Spleen (tissue), 11 donors: ENCODE measurements around the gene BAHCC1. TPM values are rescaled to one million over a fixed set of nuclear protein-coding genes. Genes with fewer than 3 reads are reported as not detected.

Source experiments
- DNase-seq: peaks from one replicate; pipeline ENCODE4 v3.0.0-alpha.2; 2020
- H3K27ac ChIP-seq, 8 donors: fragments of 200-600 bp; sonication (generic) in 7 of 8; 1 replicate in 4 of 8; 2 replicates in 4 of 8; pipeline versions ENCODE4 v1.5.0 to v1.8.0; 2016 to 2021; ENCODE audit warnings: inconsistent platforms in 4 of 8, mild to moderate bottlenecking in 4 of 8, moderate library complexity in 1 of 8
- H3K27me3 ChIP-seq, 7 donors: fragments of 200-600 bp; sonication (generic) in 6 of 7; replicated peaks in 1 of 7; 1 replicate in 4 of 7; 2 replicates in 3 of 7; pipeline versions ENCODE4 v1.5.0 to v1.8.0; 2016 to 2021; ENCODE audit warnings: inconsistent platforms in 3 of 7, mild to moderate bottlenecking in 1 of 7
- H3K36me3 ChIP-seq, 6 donors: fragments of 200-600 bp; sonication (generic) in 5 of 6; 1 replicate in 4 of 6; 2 replicates in 2 of 6; pipeline versions ENCODE4 v1.5.0 to v1.8.0; 2016 to 2021; ENCODE audit warnings: inconsistent platforms in 2 of 6
- H3K4me1 ChIP-seq, 6 donors: fragments of 200-600 bp; sonication (generic) in 5 of 6; 1 replicate in 3 of 6; 2 replicates in 3 of 6; pipeline versions ENCODE4 v1.5.0 to v1.8.0; 2016 to 2021; ENCODE audit warnings: inconsistent platforms in 3 of 6
- H3K4me3 ChIP-seq, 8 donors: fragments of 200-600 bp; sonication (generic) in 7 of 8; 1 replicate in 4 of 8; 2 replicates in 4 of 8; pipeline versions ENCODE4 v1.5.0 to v1.8.0; 2016 to 2021; ENCODE audit warnings: inconsistent platforms in 4 of 8, mild to moderate bottlenecking in 4 of 8, moderate library complexity in 2 of 8
- H3K9me3 ChIP-seq, 8 donors: fragments of 200-600 bp; sonication (generic) in 7 of 8; 1 replicate in 4 of 8; 2 replicates in 4 of 8; pipeline versions ENCODE4 v1.5.0 to v1.8.0; 2016 to 2021; ENCODE audit warnings: inconsistent platforms in 4 of 8
- POLR2A ChIP-seq, 3 donors: fragments of 450-650 bp; IDR thresholded peaks; one replicate each; pipeline ENCODE4 v1.5.1; 2017; ENCODE audit warnings: antibody characterized with exemption in 3 of 3, mild to moderate bottlenecking in 1 of 3
- POLR2AphosphoS5 ChIP-seq, 3 donors: sonication (generic); formaldehyde crosslinking; IDR thresholded peaks; one replicate each; pipeline ENCODE4 v1.5.1; 2017; ENCODE audit warnings: antibody characterized with exemption in 3 of 3
- WGBS, 5 donors: extraction: QIAGEN DNeasy Blood & Tissue Kit in 3 of 5; methylation state at CpG; one replicate each; pipeline versions ENCODE4 v1.1.5 to v1.1.7; 2013 to 2018; 5-methylcytosine and 5-hydroxymethylcytosine counted together
- intact Hi-C: fragments of 100-400 bp; cut with DNase I; formaldehyde crosslinking; loops from one replicate; pipeline ENCODE4 v1.15.0; 2023; ENCODE audit warnings: low total_unique reads
- polyA plus RNA-seq, 3 donors: library from polyadenylated mRNA; stranded (reverse); fragments of 200-250 nt; gene quantifications; one replicate each; pipeline ENCODE4 v1.2.1, GENCODE V29; 2013
- total RNA-seq, 7 donors: library from RNA; depleted of rRNA in 3 of 7; stranded (reverse); fragments of >200 nt in 3 of 7; fragmentation: NEBNext Ultra II Directional in 4 of 7; extraction: Animal tissue kit (Norgen Biotek cat#: 25700) in 4 of 7; gene quantifications; one replicate each; pipeline versions ENCODE4 v1.1.0 to v1.2.1, GENCODE V29; 2016 to 2021
- TF ChIP-seq, protein P1 (sequence below), 11 experiments: fragments of 200-600 bp in 7 of 11; fragments of 450-650 bp in 4 of 11; sonication (generic) in 4 of 11; IDR thresholded peaks in 8 of 11; conservative IDR thresholded peaks in 3 of 11; 1 replicate in 7 of 11; 2 replicates in 4 of 11; pipeline versions ENCODE4 v1.4.0 to v1.8.0; 2016 to 2021; ENCODE audit warnings: antibody characterized with exemption in 11 of 11, inconsistent platforms in 4 of 11, mild to moderate bottlenecking in 1 of 11
- donor health status: healthy with polysubstance abuse.
- donor health status: DM: no; HTN: no; CAD: no; lungs with moderate emphysema.
- donor health status: DM: no; HTN: no; CAD: no.
- donor health status: Bipolar disorder and iron deficiency.
- donor health status: healthy.
- donor health status: DM: no; HTN: no; CAD: no.
- donor health status: DM: yes; HTN: yes; CAD: no.

The BAHCC1 gene
- total and polyA plus RNA-seq, 10 donors = 1.7 to 20.3 (median 12.4) TPM

- TF ChIP-seq POLR2A (IDR thresholded peaks at IDR 0.05) (no peak), POLR2AphosphoS5 (IDR thresholded peaks at IDR 0.05) (no peak)
- TF ChIP-seq, protein P1, sequence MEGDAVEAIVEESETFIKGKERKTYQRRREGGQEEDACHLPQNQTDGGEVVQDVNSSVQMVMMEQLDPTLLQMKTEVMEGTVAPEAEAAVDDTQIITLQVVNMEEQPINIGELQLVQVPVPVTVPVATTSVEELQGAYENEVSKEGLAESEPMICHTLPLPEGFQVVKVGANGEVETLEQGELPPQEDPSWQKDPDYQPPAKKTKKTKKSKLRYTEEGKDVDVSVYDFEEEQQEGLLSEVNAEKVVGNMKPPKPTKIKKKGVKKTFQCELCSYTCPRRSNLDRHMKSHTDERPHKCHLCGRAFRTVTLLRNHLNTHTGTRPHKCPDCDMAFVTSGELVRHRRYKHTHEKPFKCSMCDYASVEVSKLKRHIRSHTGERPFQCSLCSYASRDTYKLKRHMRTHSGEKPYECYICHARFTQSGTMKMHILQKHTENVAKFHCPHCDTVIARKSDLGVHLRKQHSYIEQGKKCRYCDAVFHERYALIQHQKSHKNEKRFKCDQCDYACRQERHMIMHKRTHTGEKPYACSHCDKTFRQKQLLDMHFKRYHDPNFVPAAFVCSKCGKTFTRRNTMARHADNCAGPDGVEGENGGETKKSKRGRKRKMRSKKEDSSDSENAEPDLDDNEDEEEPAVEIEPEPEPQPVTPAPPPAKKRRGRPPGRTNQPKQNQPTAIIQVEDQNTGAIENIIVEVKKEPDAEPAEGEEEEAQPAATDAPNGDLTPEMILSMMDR (IDR thresholded peaks at IDR 0.05 in 8 of 11, conservative IDR thresholded peaks at IDR 0.05 in 3 of 11) = no peak
- Histone ChIP-seq H3K9me3 (no peaks in the 10 kb centered on the region), H3K4me3 (no peak overlapping the region), H3K36me3 (peaks cover 0 to 5% (median 0%) of the 10 kb centered on the region in 6 donors), H3K27ac (peak overlapping the region in 5 of 8 donors; percentile 22 to 73 (median 67)), H3K27me3 (peaks cover 0 to 64% (median 0%) of the 10 kb centered on the region in 7 donors), H3K4me1 (peaks cover 0 to 57% (median 32%) of the 10 kb centered on the region in 6 donors)
- intact Hi-C loops = no loop called here
- no peak for DNase-seq
- 45 to 54% (median 52%) methylated on average over 6 to 10 of the region's 10 CpGs for WGBS, 5 donors
Measured at GRCh38 chr17:81437191-81437651, 42.0 kb downstream of the BAHCC1 start.

DNA sequence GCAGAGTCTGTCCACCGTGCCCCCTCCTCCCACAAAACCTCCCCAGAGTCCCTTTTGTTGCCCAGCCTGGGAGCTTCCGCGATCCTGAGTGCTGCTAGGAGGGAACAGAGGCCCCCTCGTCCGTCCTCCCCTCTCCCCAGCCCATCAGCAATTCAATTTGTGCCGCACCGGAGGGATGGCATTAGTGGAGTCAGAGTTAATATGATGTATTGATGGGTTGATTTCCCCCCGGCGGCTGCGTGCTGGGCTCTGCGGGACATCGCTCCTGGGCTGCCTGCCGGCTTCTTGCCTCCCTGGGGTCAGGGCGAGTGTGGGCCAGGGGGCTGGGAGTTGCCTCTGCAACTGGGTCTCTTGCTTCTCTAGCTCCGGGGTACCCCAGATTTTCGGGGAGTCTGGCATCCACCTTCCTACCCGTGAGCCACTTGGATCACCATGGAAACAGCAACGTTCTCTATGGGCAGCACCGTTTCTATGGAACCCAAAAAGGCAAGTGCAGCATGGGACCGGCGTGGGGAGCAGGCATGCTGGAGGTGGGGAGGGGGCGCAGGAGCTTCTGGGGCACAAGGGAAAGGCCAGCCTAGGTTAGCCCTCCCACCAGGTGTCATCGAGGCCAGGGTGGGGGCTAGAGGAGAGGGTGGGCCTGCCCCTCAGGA, 42.9 kb downstream of the BAHCC1 start:
- no peak for DNase-seq
- peaks cover 0 to 60% (median 33%) of the 10 kb centered on the region in 6 donors for H3K4me1 ChIP-seq
- 77 to 87% (median 81%) methylated on average over 13 to 23 of the region's 23 CpGs for WGBS, 5 donors
- intact Hi-C loops = no loop called here
- H3K27me3 ChIP-seq = peaks cover 0 to 64% (median 0%) of the 10 kb centered on the region in 7 donors
- no peaks in the 10 kb centered on the region for H3K9me3 ChIP-seq
- TF ChIP-seq, protein P1 (IDR thresholded peaks at IDR 0.05 in 8 of 11, conservative IDR thresholded peaks at IDR 0.05 in 3 of 11) = no peak
- TF ChIP-seq POLR2A (IDR thresholded peaks at IDR 0.05) = no peak
- TF ChIP-seq POLR2AphosphoS5 (IDR thresholded peaks at IDR 0.05) = no peak
- peaks cover 0 to 14% (median 0%) of the 10 kb centered on the region in 6 donors for H3K36me3 ChIP-seq
- no peak overlapping the region for H3K4me3 ChIP-seq
- no peak overlapping the region for H3K27ac ChIP-seq

- peaks cover 0 to 20% (median 0%) of the 10 kb centered on the region in 6 donors for H3K36me3 ChIP-seq
- no peaks in the 10 kb centered on the region for H3K9me3 ChIP-seq
- no peak overlapping the region for H3K27ac ChIP-seq
- H3K4me1 ChIP-seq = peaks cover 0 to 64% (median 37%) of the 10 kb centered on the region in 6 donors
- intact Hi-C loops = no loop called here
- no peak for DNase-seq
- TF ChIP-seq POLR2AphosphoS5 (IDR thresholded peaks at IDR 0.05) = peak in 1 of 3 donors; percentile 21
- TF ChIP-seq, protein P1 (IDR thresholded peaks at IDR 0.05 in 8 of 11, conservative IDR thresholded peaks at IDR 0.05 in 3 of 11) = no peak
- no peak overlapping the region for H3K4me3 ChIP-seq
- peaks cover 0 to 64% (median 0%) of the 10 kb centered on the region in 7 donors for H3K27me3 ChIP-seq
- WGBS, 5 donors = 16 to 43% (median 25%) methylated on average over 5 to 10 of the region's 10 CpGs
Measured at GRCh38 chr17:81438688-81439087, 43.4 kb downstream of the BAHCC1 start.

DNA sequence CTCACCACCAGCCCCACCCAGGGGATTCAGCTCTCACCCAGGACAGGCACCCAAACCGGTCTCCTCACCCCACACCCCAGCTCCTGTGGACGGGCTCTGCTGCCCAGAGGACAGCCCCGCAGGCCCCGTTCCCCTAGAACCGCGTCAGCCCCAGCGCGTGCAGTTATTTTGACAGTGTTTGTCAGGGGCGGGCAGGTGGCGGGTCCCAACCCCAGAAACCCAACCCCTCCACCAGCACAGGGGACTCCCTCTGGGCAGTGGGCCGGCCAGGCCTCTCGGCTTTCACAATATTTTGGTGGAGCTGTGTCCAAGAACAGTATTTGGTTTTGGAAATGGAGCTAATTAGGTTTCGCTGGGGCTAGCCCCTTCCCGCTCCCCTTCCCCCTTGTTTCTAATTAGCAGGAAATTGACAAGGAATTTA, 44.8 kb downstream of the BAHCC1 start:
- intact Hi-C loops = no loop called here
- 77 to 93% (median 84%) methylated on average over 14 of the region's 14 CpGs for WGBS, 5 donors

More for the DNA sequence above, 44.8 kb downstream of the BAHCC1 start:
- Histone ChIP-seq H3K4me3 (no peak overlapping the region), H3K9me3 (no peaks in the 10 kb centered on the region), H3K27me3 (peaks cover 0 to 51% (median 0%) of the 10 kb centered on the region in 7 donors), H3K36me3 (peaks cover 0 to 21% (median 0%) of the 10 kb centered on the region in 6 donors), H3K27ac (no peak overlapping the region), H3K4me1 (peaks cover 0 to 53% (median 32%) of the 10 kb centered on the region in 6 donors)
- TF ChIP-seq, protein P1 (IDR thresholded peaks at IDR 0.05 in 8 of 11, conservative IDR thresholded peaks at IDR 0.05 in 3 of 11) = no peak
- TF ChIP-seq POLR2AphosphoS5 (IDR thresholded peaks at IDR 0.05) = no peak
- no peak for TF ChIP-seq POLR2A (IDR thresholded peaks at IDR 0.05)
- DNase-seq = no peak
